Progenitor cell of endocrine pancreas (in vitro differentiated cells): ENCODE data around the gene LEMD2. TPM values are rescaled to one million over a fixed set of nuclear protein-coding genes. Genes with fewer than 3 reads are reported as not detected.

ENCODE experiments used
- total RNA-seq: library from RNA; stranded (reverse); gene quantifications from 2 replicates; pipeline ENCODE4 v1.2.1, GENCODE V29; 2021

The LEMD2 gene
- total RNA-seq, 1 donor from 2014 or later = 69.9 TPM

Other genes with a start within 250 kb of the LEMD2 start
- 21.0 and 22.4 TPM in 2 replicates for gene BAK1, start 208.9 kb downstream of the LEMD2 start, total RNA-seq
- 28.3 and 30.4 TPM in 2 replicates for gene ITPR3, start 167.8 kb downstream of the LEMD2 start, total RNA-seq
- 97.2 and 99.4 TPM in 2 replicates for gene UQCC2, start 77.4 kb downstream of the LEMD2 start, total RNA-seq
- 0.14 and 0.29 TPM in 2 replicates for gene IP6K3, start 42.2 kb downstream of the LEMD2 start, total RNA-seq
- not detected in 2 replicates for gene MLN, start 14.9 kb upstream of the LEMD2 start, total RNA-seq